Measurements from ENCODE around the gene SF3B1. TPM values are rescaled to one million over a fixed set of nuclear protein-coding genes. Genes with fewer than 3 reads are reported as not detected.

Gene SF3B1
- total and polyA plus RNA-seq, 2 of the 13 experiments (the other 11 are each of a cell fraction or from before 2014, with no cell fraction given), result 387 to 750 TPM

GRCh38 chr2:197434541-197435513, at the start of gene SF3B1 (continued):
- TF ChIP-seq PITX1 (CRISPR knock-in tag; IDR thresholded peaks at IDR 0.05) (peak; percentile 59; the same call in 1 of the 2 replicates), JARID2 (CRISPR knock-in tag; IDR thresholded peaks at IDR 0.05; ENCODE audit: insufficient replicate concordance) (peak; percentile 51), SRSF4 (IDR thresholded peaks at IDR 0.05; ENCODE audit: low read depth, low read length, poor library complexity, severe bottlenecking) (no peak), YEATS2 (CRISPR knock-in tag; IDR thresholded peaks at IDR 0.05; ENCODE audit: borderline replicate concordance) (peak; percentile 95; the same call in 1 of the 2 replicates), MED1 (CRISPR knock-in tag; IDR thresholded peaks at IDR 0.05) (peak; percentile 78), NR3C1 (CRISPR knock-in tag; IDR thresholded peaks at IDR 0.05) (no peak), MNT (IDR thresholded peaks at IDR 0.05) (peak; percentile 88), ZKSCAN1 (IDR thresholded peaks at IDR 0.05; ENCODE audit: low read length) (peak; percentile 13; the same call in 1 of the 2 replicates), HNRNPLL (IDR thresholded peaks at IDR 0.05; ENCODE audit: low read depth, low read length, poor library complexity, severe bottlenecking) (peak; percentile 94), POLR2G (IDR thresholded peaks at IDR 0.05; ENCODE audit: low read depth, low read length) (peak; percentile 97), ZZZ3 (CRISPR knock-in tag; IDR thresholded peaks at IDR 0.05; ENCODE audit: borderline replicate concordance) (peak; percentile 75; the same call in 1 of the 2 replicates), ZNF7 (CRISPR knock-in tag; IDR thresholded peaks at IDR 0.05) (peak; percentile 4; the same call in 1 of the 2 replicates), PRDM4 (CRISPR knock-in tag; IDR thresholded peaks at IDR 0.05; ENCODE audit: borderline replicate concordance) (peak; percentile 54; the same call in 1 of the 2 replicates), NKX3-1 (CRISPR knock-in tag; IDR thresholded peaks at IDR 0.05) (no peak), ZNF567 (CRISPR knock-in tag; IDR thresholded peaks at IDR 0.05; ENCODE audit: borderline replicate concordance) (no peak), ZNF746 (CRISPR knock-in tag; IDR thresholded peaks at IDR 0.05) (peak; percentile 85), ZNF772 (CRISPR knock-in tag; IDR thresholded peaks at IDR 0.05) (peak; percentile 91), ZNF674 (CRISPR knock-in tag; IDR thresholded peaks at IDR 0.05; ENCODE audit: low read depth) (peak; percentile 67; the same call in 1 of the 2 replicates)
- TF ChIP-seq, protein P1, sequence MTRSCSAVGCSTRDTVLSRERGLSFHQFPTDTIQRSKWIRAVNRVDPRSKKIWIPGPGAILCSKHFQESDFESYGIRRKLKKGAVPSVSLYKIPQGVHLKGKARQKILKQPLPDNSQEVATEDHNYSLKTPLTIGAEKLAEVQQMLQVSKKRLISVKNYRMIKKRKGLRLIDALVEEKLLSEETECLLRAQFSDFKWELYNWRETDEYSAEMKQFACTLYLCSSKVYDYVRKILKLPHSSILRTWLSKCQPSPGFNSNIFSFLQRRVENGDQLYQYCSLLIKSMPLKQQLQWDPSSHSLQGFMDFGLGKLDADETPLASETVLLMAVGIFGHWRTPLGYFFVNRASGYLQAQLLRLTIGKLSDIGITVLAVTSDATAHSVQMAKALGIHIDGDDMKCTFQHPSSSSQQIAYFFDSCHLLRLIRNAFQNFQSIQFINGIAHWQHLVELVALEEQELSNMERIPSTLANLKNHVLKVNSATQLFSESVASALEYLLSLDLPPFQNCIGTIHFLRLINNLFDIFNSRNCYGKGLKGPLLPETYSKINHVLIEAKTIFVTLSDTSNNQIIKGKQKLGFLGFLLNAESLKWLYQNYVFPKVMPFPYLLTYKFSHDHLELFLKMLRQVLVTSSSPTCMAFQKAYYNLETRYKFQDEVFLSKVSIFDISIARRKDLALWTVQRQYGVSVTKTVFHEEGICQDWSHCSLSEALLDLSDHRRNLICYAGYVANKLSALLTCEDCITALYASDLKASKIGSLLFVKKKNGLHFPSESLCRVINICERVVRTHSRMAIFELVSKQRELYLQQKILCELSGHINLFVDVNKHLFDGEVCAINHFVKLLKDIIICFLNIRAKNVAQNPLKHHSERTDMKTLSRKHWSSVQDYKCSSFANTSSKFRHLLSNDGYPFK (CRISPR knock-in tag; IDR thresholded peaks at IDR 0.05; ENCODE audit: borderline replicate concordance), result peak; percentile 99
- TF ChIP-seq, protein P2, sequence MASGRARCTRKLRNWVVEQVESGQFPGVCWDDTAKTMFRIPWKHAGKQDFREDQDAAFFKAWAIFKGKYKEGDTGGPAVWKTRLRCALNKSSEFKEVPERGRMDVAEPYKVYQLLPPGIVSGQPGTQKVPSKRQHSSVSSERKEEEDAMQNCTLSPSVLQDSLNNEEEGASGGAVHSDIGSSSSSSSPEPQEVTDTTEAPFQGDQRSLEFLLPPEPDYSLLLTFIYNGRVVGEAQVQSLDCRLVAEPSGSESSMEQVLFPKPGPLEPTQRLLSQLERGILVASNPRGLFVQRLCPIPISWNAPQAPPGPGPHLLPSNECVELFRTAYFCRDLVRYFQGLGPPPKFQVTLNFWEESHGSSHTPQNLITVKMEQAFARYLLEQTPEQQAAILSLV (CRISPR knock-in tag; IDR thresholded peaks at IDR 0.05; ENCODE audit: borderline replicate concordance), result peak; percentile 58; the same call in 1 of the 2 replicates
